ENCODE measurements around the gene TMEM151A.

DNA sequence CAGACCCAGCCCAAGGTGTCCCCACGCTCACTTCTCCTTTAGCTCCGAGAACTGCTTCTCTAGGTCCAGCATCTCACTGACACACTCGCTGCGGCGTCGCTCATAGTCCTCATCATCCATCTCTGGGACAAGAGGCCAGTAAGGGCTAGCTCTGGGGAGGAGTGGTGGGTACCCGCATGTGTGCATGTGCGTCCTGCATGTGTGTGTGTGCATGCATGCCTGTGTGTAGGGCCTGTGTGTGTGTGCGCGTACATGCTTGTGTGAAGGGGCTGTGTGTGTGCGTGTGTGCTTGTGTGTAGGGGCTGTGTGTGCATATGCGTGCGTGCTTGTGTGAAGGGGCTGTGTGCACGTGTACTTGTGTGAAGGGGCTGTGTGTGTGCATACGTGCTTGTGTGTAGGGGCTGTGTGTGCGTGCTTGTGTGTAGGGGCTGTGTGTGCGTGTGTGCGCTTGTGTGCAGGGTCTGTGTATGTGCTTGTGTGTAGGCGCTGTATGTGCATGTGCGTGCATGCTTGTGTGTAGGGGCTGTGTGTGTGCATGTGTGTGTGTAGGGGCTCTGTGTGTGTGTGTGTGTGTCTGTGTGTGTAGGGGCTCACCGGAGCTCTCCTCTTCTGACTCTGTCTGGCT is 49.9 kb downstream of the TMEM151A start:
- no peak for TF ChIP-seq CTCF (IDR thresholded peaks at IDR 0.05)
- TF ChIP-seq POLR2A (IDR thresholded peaks at IDR 0.05), result no peak
